BJ (cell line): ENCODE data around the gene ENOX2. TPM values are rescaled to one million over a fixed set of nuclear protein-coding genes. Genes with fewer than 3 reads are reported as not detected.

Experiments used
- CTCF ChIA-PET: fragments of 350-600 bp; formaldehyde crosslinking; extraction: SDS; loops from one replicate; lab custom pipeline; 2021; ENCODE audit warnings: antibody characterized with exemption, inconsistent platforms; lab: Yijun Ruan, JAX
- POLR2A ChIA-PET: fragments of 300-600 bp; sonication (Branson Sonifier 250); formaldehyde crosslinking; extraction: SDS; loops from one replicate; lab custom pipeline; 2021; ENCODE audit warnings: antibody characterized with exemption; lab: Charles Lee
- DNase-seq: peaks from one replicate; pipeline ENCODE4 v3.0.0-alpha.2; 2011; ENCODE audit warnings: low read depth
- H3K27me3 ChIP-seq: 2 replicates; pipeline ENCODE4 v1.6.0; 2011; ENCODE audit warnings: low read length; ENCODE audit not compliant: control insufficient read depth, insufficient read depth
- H3K36me3 ChIP-seq: 2 replicates; pipeline ENCODE4 v1.5.1; 2011; ENCODE audit warnings: low read length; ENCODE audit not compliant: control insufficient read depth, insufficient read depth
- H3K4me3 ChIP-seq: 2 replicates; pipeline ENCODE4 v1.5.1; 2011; ENCODE audit warnings: low read depth, mild to moderate bottlenecking, control low read depth, low read length
- polyA plus RNA-seq: library from polyadenylated mRNA; depleted of rRNA; stranded (reverse); fragments of >200 nt; gene quantifications from 2 replicates; pipeline ENCODE4 v1.2.3, GENCODE V29; 2011
- TF ChIP-seq, protein P1 (sequence below): IDR thresholded peaks from 2 replicates; pipeline ENCODE4 v1.5.1; 2011; ENCODE audit warnings: low read depth, mild to moderate bottlenecking, control low read depth, inconsistent platforms, low read length, moderate library complexity; ENCODE audit not compliant: insufficient read depth

ENOX2 gene
- polyA plus RNA-seq, 1 experiment: 17.5 TPM

DNA sequence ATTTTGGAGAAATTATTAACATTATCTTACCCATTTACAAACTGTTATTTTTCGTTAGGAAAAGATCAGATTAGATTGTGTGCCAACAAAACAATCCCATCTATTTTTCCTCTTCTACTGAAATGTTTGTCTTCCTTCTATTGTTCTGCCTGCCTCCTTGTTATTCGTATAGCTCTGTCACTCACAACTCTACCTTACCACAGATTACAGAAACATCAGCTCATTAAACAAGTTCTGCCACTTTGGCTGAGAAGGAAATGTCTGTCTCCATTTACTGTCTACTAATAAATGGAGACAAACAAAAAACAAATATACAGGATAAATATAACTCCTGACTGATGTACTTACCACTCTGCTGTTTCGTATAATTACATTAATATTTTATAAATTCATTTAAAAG lies 211.4 kb downstream of the ENOX2 start:
- CTCF ChIA-PET: no interaction called here
- POLR2A ChIA-PET: no interaction called here
- Histone ChIP-seq H3K4me3 (no peak overlapping the region), H3K36me3 (no peaks in the 10 kb centered on the region), H3K27me3 (no peaks in the 10 kb centered on the region)
- TF ChIP-seq, protein P1, sequence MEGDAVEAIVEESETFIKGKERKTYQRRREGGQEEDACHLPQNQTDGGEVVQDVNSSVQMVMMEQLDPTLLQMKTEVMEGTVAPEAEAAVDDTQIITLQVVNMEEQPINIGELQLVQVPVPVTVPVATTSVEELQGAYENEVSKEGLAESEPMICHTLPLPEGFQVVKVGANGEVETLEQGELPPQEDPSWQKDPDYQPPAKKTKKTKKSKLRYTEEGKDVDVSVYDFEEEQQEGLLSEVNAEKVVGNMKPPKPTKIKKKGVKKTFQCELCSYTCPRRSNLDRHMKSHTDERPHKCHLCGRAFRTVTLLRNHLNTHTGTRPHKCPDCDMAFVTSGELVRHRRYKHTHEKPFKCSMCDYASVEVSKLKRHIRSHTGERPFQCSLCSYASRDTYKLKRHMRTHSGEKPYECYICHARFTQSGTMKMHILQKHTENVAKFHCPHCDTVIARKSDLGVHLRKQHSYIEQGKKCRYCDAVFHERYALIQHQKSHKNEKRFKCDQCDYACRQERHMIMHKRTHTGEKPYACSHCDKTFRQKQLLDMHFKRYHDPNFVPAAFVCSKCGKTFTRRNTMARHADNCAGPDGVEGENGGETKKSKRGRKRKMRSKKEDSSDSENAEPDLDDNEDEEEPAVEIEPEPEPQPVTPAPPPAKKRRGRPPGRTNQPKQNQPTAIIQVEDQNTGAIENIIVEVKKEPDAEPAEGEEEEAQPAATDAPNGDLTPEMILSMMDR: no peak
- no peak for DNase-seq

DNA sequence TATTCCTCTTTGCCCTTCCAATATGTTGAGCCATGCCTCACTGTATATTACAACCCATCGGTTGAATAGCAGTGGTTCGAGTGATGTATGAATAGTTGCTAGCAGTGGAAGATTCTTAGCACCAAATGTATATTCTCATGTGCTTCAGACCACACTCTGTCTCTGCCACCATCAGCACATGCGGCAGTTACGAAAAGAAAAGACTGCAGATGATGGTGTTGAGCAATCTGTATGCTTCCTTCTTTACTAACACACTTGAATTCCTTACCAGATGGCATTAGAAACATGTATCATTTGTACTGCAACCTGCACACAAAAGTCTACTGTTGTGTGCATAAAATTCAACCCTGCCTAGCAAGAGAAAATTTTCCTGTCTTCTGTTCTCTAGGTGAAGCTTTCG lies 214.6 kb downstream of the ENOX2 start:
- ChIA-PET POLR2A (no interaction called here), CTCF (interaction anchor here (0.6 kb wide), 1 partner anchor 191 kb away, joined by 3 read pairs; no protein-coding TSS in a partner anchor)
- no peaks in the 10 kb centered on the region for H3K36me3 ChIP-seq
- H3K4me3 ChIP-seq: no peak overlapping the region
- TF ChIP-seq, protein P1: no peak
- no peak for DNase-seq
- H3K27me3 ChIP-seq: no peaks in the 10 kb centered on the region

DNA sequence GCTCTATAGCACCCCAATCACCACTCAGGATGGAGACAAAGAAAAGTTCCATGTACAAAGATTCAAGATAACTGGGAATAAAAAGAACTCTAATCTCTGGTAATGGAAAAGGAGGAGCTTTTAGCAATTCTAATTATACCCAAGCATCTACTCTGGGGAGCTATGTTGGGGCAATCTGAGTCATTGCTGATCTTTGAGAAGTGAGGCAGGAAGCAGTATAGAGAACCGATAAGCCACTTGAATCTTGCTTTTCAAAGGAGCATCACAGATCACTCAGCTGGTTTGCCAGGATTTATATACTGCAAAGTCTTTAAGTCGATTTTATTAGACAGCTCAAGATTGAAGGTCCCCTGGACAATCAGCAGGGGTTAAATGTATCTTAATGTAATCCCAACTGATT lies 220.0 kb downstream of the ENOX2 start:
- no peak for DNase-seq
- Histone ChIP-seq H3K36me3 (no peaks in the 10 kb centered on the region), H3K27me3 (no peaks in the 10 kb centered on the region), H3K4me3 (no peak overlapping the region)
- POLR2A ChIA-PET: interaction anchor here (0.6 kb wide), 1 partner anchor 12 kb away, joined by 4 read pairs; no protein-coding TSS in a partner anchor
- TF ChIP-seq, protein P1: no peak
- CTCF ChIA-PET: interaction anchor here (0.7 kb wide), 1 partner anchor 24 kb away, joined by 3 read pairs; no protein-coding TSS in a partner anchor

DNA sequence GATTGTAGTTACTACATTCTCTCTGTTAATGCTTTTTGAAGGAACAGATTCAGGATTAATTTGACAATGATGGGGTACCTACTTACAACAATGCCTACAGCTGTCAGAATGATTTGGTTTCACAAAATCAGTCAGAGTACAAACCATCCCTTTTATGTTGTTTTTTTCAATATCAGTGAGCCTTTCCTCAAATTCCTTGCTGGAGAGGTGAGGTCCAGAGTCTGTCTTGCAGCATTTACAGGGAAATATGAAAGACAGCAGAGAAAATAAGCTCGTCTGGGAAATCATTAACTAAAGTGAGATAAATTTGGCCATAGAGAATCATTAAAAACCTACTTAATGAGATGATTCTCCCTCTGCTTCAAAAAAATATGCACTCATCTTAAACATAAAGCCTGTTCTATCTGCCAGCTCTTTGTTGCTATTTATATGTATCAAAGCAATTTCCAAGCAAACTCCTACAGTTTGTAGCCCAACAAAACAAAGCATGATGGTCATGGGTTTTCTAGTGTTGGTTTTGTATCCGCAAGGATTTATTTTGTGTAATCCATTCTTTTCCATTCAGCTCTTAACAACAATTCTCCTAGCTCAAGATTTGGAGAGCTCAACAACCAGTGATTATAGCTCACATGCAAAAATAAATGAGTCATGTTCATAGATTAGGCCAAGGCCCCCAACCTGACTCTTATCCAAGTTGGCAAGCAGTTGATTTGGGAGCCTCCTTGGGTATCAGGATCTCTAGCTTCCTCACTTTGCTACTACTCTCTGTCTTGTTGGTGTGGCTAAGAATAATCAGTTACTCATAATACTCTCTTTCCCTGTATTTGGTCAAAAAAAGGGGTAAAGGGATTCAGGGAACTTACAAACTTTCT lies 222.6 kb downstream of the ENOX2 start:
- Histone ChIP-seq H3K36me3 (no peaks in the 10 kb centered on the region), H3K27me3 (no peaks in the 10 kb centered on the region), H3K4me3 (no peak overlapping the region)
- TF ChIP-seq, protein P1: no peak
- DNase-seq: no peak
- POLR2A ChIA-PET: no interaction called here
- CTCF ChIA-PET: interaction anchor here (1.0 kb wide), 1 partner anchor 11 kb away, joined by 3 read pairs; no protein-coding TSS in a partner anchor

DNA sequence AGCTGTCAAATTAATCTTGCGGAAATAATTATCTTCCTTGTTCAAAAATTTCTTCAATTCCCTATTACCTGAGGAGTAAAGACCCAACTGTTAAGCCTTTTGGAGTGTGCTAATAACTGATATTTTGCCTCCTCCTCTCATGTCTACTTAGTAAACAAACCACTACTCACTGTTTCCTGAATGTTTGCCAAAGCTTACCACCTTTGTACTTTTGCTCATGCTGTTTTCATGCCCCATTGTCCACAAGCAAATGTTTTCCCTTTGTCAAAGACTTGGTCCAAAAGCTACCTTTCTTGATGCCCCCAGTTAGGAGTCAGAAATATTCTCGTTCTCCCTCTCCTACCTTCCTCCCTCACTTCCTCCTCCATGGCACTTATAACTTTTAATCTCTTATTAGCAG lies 226.1 kb downstream of the ENOX2 start:
- no peak overlapping the region for H3K4me3 ChIP-seq
- ChIA-PET POLR2A (no interaction called here), CTCF (no interaction called here)
- no peak for DNase-seq
- TF ChIP-seq, protein P1: no peak
- H3K36me3 ChIP-seq: no peaks in the 10 kb centered on the region
- H3K27me3 ChIP-seq: no peaks in the 10 kb centered on the region
